Activated naive CD4-positive, alpha-beta T cell treated with anti-CD3 and anti-CD28 coated beads, Interleukin-2, amount 10 ng/mL, durations not matched to agents 7 days and 5 days (primary cell): Measurements from ENCODE around the gene CLMN.

Source experiments
- CTCF ChIA-PET: fragments of 350-600 bp; sonication (Branson Sonifier 250); formaldehyde crosslinking; loops from one replicate; lab custom pipeline; 2021; ENCODE audit warnings: antibody characterized with exemption; lab: Charles Lee
- DNase-seq: peaks from one replicate; pipeline ENCODE4 v3.0.0-alpha.2; 2020
- H3K27ac Mint-ChIP-seq: one replicate; pipeline ENCODE4 v1.8.0; 2021; ENCODE audit warnings: mild to moderate bottlenecking, moderate library complexity, mixed read lengths
- H3K27me3 Mint-ChIP-seq: one replicate; pipeline ENCODE4 v1.8.0; 2021; ENCODE audit warnings: mild to moderate bottlenecking, mixed read lengths
- H3K36me3 Mint-ChIP-seq: one replicate; pipeline ENCODE4 v1.8.0; 2021; ENCODE audit warnings: mixed read lengths
- H3K4me1 Mint-ChIP-seq: one replicate; pipeline ENCODE4 v1.8.0; 2021; ENCODE audit warnings: mixed read lengths
- H3K4me3 Mint-ChIP-seq: one replicate; pipeline ENCODE4 v1.8.0; 2021; ENCODE audit warnings: mild to moderate bottlenecking, moderate library complexity, mixed read lengths
- H3K9me3 Mint-ChIP-seq: one replicate; pipeline ENCODE4 v1.8.0; 2021; ENCODE audit warnings: mixed read lengths

Gene CLMN

GRCh38 chr14:95337041-95337595, 17.4 kb upstream of the CLMN start:
- no peak overlapping the region for H3K4me3 Mint-ChIP-seq
- H3K36me3 Mint-ChIP-seq, result no peaks in the 10 kb centered on the region
- no peaks in the 10 kb centered on the region for H3K4me1 Mint-ChIP-seq
- CTCF ChIA-PET, result no interaction called here
- DNase-seq, result no peak
- H3K9me3 Mint-ChIP-seq, result no peaks in the 10 kb centered on the region
- peaks cover 40% of the 10 kb centered on the region for H3K27me3 Mint-ChIP-seq
- no peak overlapping the region for H3K27ac Mint-ChIP-seq

GRCh38 chr14:95336192-95336760, 16.6 kb upstream of the CLMN start:
- Mint-ChIP-seq H3K9me3 (no peaks in the 10 kb centered on the region), H3K4me3 (no peak overlapping the region), H3K4me1 (no peaks in the 10 kb centered on the region), H3K27me3 (peaks cover 40% of the 10 kb centered on the region), H3K36me3 (no peaks in the 10 kb centered on the region), H3K27ac (no peak overlapping the region)
- no peak for DNase-seq
- CTCF ChIA-PET, result no interaction called here

GRCh38 chr14:95335071-95335470, 15.4 kb upstream of the CLMN start:
- peaks cover 40% of the 10 kb centered on the region for H3K27me3 Mint-ChIP-seq
- H3K36me3 Mint-ChIP-seq, result no peaks in the 10 kb centered on the region
- DNase-seq, result no peak
- no peaks in the 10 kb centered on the region for H3K4me1 Mint-ChIP-seq
- H3K27ac Mint-ChIP-seq, result no peak overlapping the region
- CTCF ChIA-PET, result no interaction called here
- H3K4me3 Mint-ChIP-seq, result no peak overlapping the region
- H3K9me3 Mint-ChIP-seq, result no peaks in the 10 kb centered on the region

GRCh38 chr14:95334044-95334443, 14.3 kb upstream of the CLMN start:
- H3K36me3 Mint-ChIP-seq, result no peaks in the 10 kb centered on the region
- peaks cover 41% of the 10 kb centered on the region for H3K27me3 Mint-ChIP-seq
- no peaks in the 10 kb centered on the region for H3K4me1 Mint-ChIP-seq
- CTCF ChIA-PET, result no interaction called here
- no peak overlapping the region for H3K27ac Mint-ChIP-seq
- no peak overlapping the region for H3K4me3 Mint-ChIP-seq
- no peaks in the 10 kb centered on the region for H3K9me3 Mint-ChIP-seq
- DNase-seq, result no peak

- CTCF ChIA-PET, result no interaction called here
- Mint-ChIP-seq H3K36me3 (no peaks in the 10 kb centered on the region), H3K4me3 (no peak overlapping the region), H3K9me3 (no peaks in the 10 kb centered on the region), H3K27me3 (peaks cover 37% of the 10 kb centered on the region), H3K4me1 (no peaks in the 10 kb centered on the region), H3K27ac (no peak overlapping the region)
- DNase-seq, result no peak
These were observed 12.9 kb upstream of the CLMN start for GRCh38 chr14:95332641-95333040.

- no peaks in the 10 kb centered on the region for H3K36me3 Mint-ChIP-seq
- no peak overlapping the region for H3K4me3 Mint-ChIP-seq
- no peak overlapping the region for H3K27ac Mint-ChIP-seq
- no peak for DNase-seq
- H3K27me3 Mint-ChIP-seq, result peaks cover 43% of the 10 kb centered on the region
- no peaks in the 10 kb centered on the region for H3K9me3 Mint-ChIP-seq
- H3K4me1 Mint-ChIP-seq, result no peaks in the 10 kb centered on the region
- CTCF ChIA-PET, result no interaction called here
These were observed 12.2 kb upstream of the CLMN start for GRCh38 chr14:95331708-95332408.

GRCh38 chr14:95330591-95331370, 11.1 kb upstream of the CLMN start:
- Mint-ChIP-seq H3K27ac (no peak overlapping the region), H3K4me1 (no peaks in the 10 kb centered on the region), H3K27me3 (peaks cover 36% of the 10 kb centered on the region), H3K4me3 (no peak overlapping the region), H3K36me3 (no peaks in the 10 kb centered on the region), H3K9me3 (no peaks in the 10 kb centered on the region)
- CTCF ChIA-PET, result no interaction called here
- no peak for DNase-seq

- no peak for DNase-seq
- Mint-ChIP-seq H3K27me3 (peaks cover 38% of the 10 kb centered on the region), H3K36me3 (no peaks in the 10 kb centered on the region), H3K4me1 (no peaks in the 10 kb centered on the region), H3K4me3 (no peak overlapping the region), H3K9me3 (no peaks in the 10 kb centered on the region), H3K27ac (no peak overlapping the region)
- CTCF ChIA-PET, result no interaction called here
These were observed 10.2 kb upstream of the CLMN start for GRCh38 chr14:95329941-95330340.

GRCh38 chr14:95328729-95329503, 9.2 kb upstream of the CLMN start:
- Mint-ChIP-seq H3K4me3 (no peak overlapping the region), H3K27me3 (peaks cover 48% of the 10 kb centered on the region), H3K27ac (no peak overlapping the region), H3K9me3 (no peaks in the 10 kb centered on the region), H3K36me3 (no peaks in the 10 kb centered on the region), H3K4me1 (no peaks in the 10 kb centered on the region)
- no peak for DNase-seq
- CTCF ChIA-PET, result no interaction called here

- Mint-ChIP-seq H3K4me3 (no peak overlapping the region), H3K36me3 (no peaks in the 10 kb centered on the region), H3K9me3 (no peaks in the 10 kb centered on the region), H3K27ac (no peak overlapping the region), H3K27me3 (peaks cover 48% of the 10 kb centered on the region), H3K4me1 (no peaks in the 10 kb centered on the region)
- DNase-seq, result no peak
- CTCF ChIA-PET, result no interaction called here
These were observed 8.1 kb upstream of the CLMN start for GRCh38 chr14:95327558-95328374.

GRCh38 chr14:95326987-95327386, 7.3 kb upstream of the CLMN start:
- CTCF ChIA-PET, result no interaction called here
- Mint-ChIP-seq H3K27ac (no peak overlapping the region), H3K27me3 (peaks cover 50% of the 10 kb centered on the region), H3K36me3 (no peaks in the 10 kb centered on the region), H3K4me1 (no peaks in the 10 kb centered on the region), H3K9me3 (no peaks in the 10 kb centered on the region), H3K4me3 (no peak overlapping the region)
- DNase-seq, result no peak

GRCh38 chr14:95323917-95324316, 4.2 kb upstream of the CLMN start:
- Mint-ChIP-seq H3K27ac (no peak overlapping the region), H3K4me1 (peaks cover 4% of the 10 kb centered on the region), H3K4me3 (no peak overlapping the region), H3K27me3 (peaks cover 72% of the 10 kb centered on the region), H3K9me3 (no peaks in the 10 kb centered on the region), H3K36me3 (no peaks in the 10 kb centered on the region)
- CTCF ChIA-PET, result interaction anchor here (0.5 kb wide), 1 partner anchor 207 kb away, joined by 3 read pairs; no protein-coding TSS in a partner anchor
- DNase-seq, result no peak

- no peaks in the 10 kb centered on the region for H3K9me3 Mint-ChIP-seq
- no peak overlapping the region for H3K27ac Mint-ChIP-seq
- peaks cover 78% of the 10 kb centered on the region for H3K27me3 Mint-ChIP-seq
- CTCF ChIA-PET, result no interaction called here
- H3K4me3 Mint-ChIP-seq, result no peak overlapping the region
- DNase-seq, result no peak
- no peaks in the 10 kb centered on the region for H3K36me3 Mint-ChIP-seq
- peaks cover 9% of the 10 kb centered on the region for H3K4me1 Mint-ChIP-seq
These were observed 3.7 kb upstream of the CLMN start for GRCh38 chr14:95323361-95323760.
